IPS DF 6.9 (cell line): ENCODE data around the gene GABPB1.

Experiments
- DNase-seq: peaks from one replicate; pipeline ENCODE4 v3.0.0-alpha.2; 2013; ENCODE audit warnings: low read depth, low spot score
- H3K27ac ChIP-seq: one replicate; pipeline ENCODE4 v1.5.1; 2013; ENCODE audit warnings: low read length, control low read depth
- H3K27me3 ChIP-seq: 2 replicates; pipeline ENCODE4 v1.6.1; 2013; ENCODE audit warnings: mild to moderate bottlenecking, low read length; ENCODE audit not compliant: control insufficient read depth, insufficient read depth
- H3K36me3 ChIP-seq: 2 replicates; pipeline ENCODE4 v1.6.1; 2013; ENCODE audit warnings: low read length; ENCODE audit not compliant: control insufficient read depth, insufficient read depth
- H3K4me1 ChIP-seq: 2 replicates; pipeline ENCODE4 v1.6.1; 2013; ENCODE audit warnings: low read length; ENCODE audit not compliant: control insufficient read depth, insufficient read depth
- H3K4me3 ChIP-seq: 2 replicates; pipeline ENCODE4 v1.5.1; 2013; ENCODE audit warnings: mild to moderate bottlenecking, low read length
- H3K9me3 ChIP-seq: 2 replicates; pipeline ENCODE4 v1.6.1; 2013; ENCODE audit warnings: low read length, inconsistent platforms; ENCODE audit not compliant: control insufficient read depth, insufficient read depth
- WGBS: extraction: QIAGEN DNeasy Blood & Tissue Kit; methylation state at CpG from one replicate; pipeline ENCODE4 v1.1.7; 2013; ENCODE audit warnings: mixed read lengths, missing lambda C conversion rate; ENCODE audit not compliant: insufficient read length, insufficient coverage; 5-methylcytosine and 5-hydroxymethylcytosine counted together

The GABPB1 gene

GRCh38 chr15:50246631-50247030 is 108.4 kb downstream of the GABPB1 start:
- Histone ChIP-seq H3K27me3 (no peaks in the 10 kb centered on the region), H3K9me3 (no peaks in the 10 kb centered on the region), H3K36me3 (no peaks in the 10 kb centered on the region), H3K4me1 (no peaks in the 10 kb centered on the region), H3K4me3 (no peak overlapping the region), H3K27ac (no peak overlapping the region)
- no CpG with 5 or more reads among the region's 2 CpGs for WGBS
- DNase-seq, result no peak

- WGBS, result no CpG with 5 or more reads among the region's 2 CpGs
- H3K9me3 ChIP-seq, result no peaks in the 10 kb centered on the region
Measured at GRCh38 chr15:50244959-50245624, 109.9 kb downstream of the GABPB1 start.

GRCh38 chr15:50244153-50244552 is 110.8 kb downstream of the GABPB1 start:
- Histone ChIP-seq H3K4me1 (no peaks in the 10 kb centered on the region), H3K27ac (no peak overlapping the region)
- no CpG with 5 or more reads among the region's 1 CpG for WGBS

More at GRCh38 chr15:50244959-50245624, 109.9 kb downstream of the GABPB1 start:
- no peaks in the 10 kb centered on the region for H3K27me3 ChIP-seq
- H3K4me3 ChIP-seq, result no peak overlapping the region
- no peaks in the 10 kb centered on the region for H3K36me3 ChIP-seq
- no peak for DNase-seq
- no peaks in the 10 kb centered on the region for H3K4me1 ChIP-seq
- no peak overlapping the region for H3K27ac ChIP-seq

GRCh38 chr15:50241684-50242450 is 113.1 kb downstream of the GABPB1 start:
- DNase-seq, result no peak

More at GRCh38 chr15:50244153-50244552, 110.8 kb downstream of the GABPB1 start:
- H3K27me3 ChIP-seq, result no peaks in the 10 kb centered on the region
- H3K9me3 ChIP-seq, result no peaks in the 10 kb centered on the region
- DNase-seq, result no peak
- no peaks in the 10 kb centered on the region for H3K36me3 ChIP-seq
- H3K4me3 ChIP-seq, result no peak overlapping the region

GRCh38 chr15:50238255-50238654 is 116.7 kb downstream of the GABPB1 start:
- Histone ChIP-seq H3K4me1 (no peaks in the 10 kb centered on the region), H3K36me3 (no peaks in the 10 kb centered on the region), H3K9me3 (no peaks in the 10 kb centered on the region), H3K4me3 (no peak overlapping the region), H3K27ac (no peak overlapping the region), H3K27me3 (no peaks in the 10 kb centered on the region)
- no peak for DNase-seq
- no CpG with 5 or more reads among the region's 2 CpGs for WGBS

More at GRCh38 chr15:50241684-50242450, 113.1 kb downstream of the GABPB1 start:
- Histone ChIP-seq H3K36me3 (no peaks in the 10 kb centered on the region), H3K4me1 (no peaks in the 10 kb centered on the region), H3K27ac (no peak overlapping the region), H3K9me3 (no peaks in the 10 kb centered on the region), H3K27me3 (no peaks in the 10 kb centered on the region), H3K4me3 (no peak overlapping the region)
- no CpG with 5 or more reads among the region's 5 CpGs for WGBS

GRCh38 chr15:50236433-50236832 is 118.6 kb downstream of the GABPB1 start:
- H3K27ac ChIP-seq, result no peak overlapping the region
- H3K36me3 ChIP-seq, result no peaks in the 10 kb centered on the region
- DNase-seq, result no peak
- no peaks in the 10 kb centered on the region for H3K27me3 ChIP-seq
- H3K9me3 ChIP-seq, result no peaks in the 10 kb centered on the region
- H3K4me3 ChIP-seq, result no peak overlapping the region
- no peaks in the 10 kb centered on the region for H3K4me1 ChIP-seq
- WGBS, result no CpG with 5 or more reads among the region's 9 CpGs

- WGBS, result no CpG with 5 or more reads among the region's 1 CpG
- no peaks in the 10 kb centered on the region for H3K4me1 ChIP-seq
- no peak overlapping the region for H3K27ac ChIP-seq
- no peaks in the 10 kb centered on the region for H3K9me3 ChIP-seq
- DNase-seq, result no peak
- no peak overlapping the region for H3K4me3 ChIP-seq
- H3K27me3 ChIP-seq, result no peaks in the 10 kb centered on the region
- no peaks in the 10 kb centered on the region for H3K36me3 ChIP-seq
Measured at GRCh38 chr15:50235794-50236193, 119.2 kb downstream of the GABPB1 start.

GRCh38 chr15:50234764-50235163 is 120.2 kb downstream of the GABPB1 start:
- WGBS, result no CpG with 5 or more reads among the region's 2 CpGs
- no peaks in the 10 kb centered on the region for H3K9me3 ChIP-seq
- no peak overlapping the region for H3K4me3 ChIP-seq
- no peak for DNase-seq
- H3K4me1 ChIP-seq, result no peaks in the 10 kb centered on the region
- H3K36me3 ChIP-seq, result no peaks in the 10 kb centered on the region
- H3K27ac ChIP-seq, result no peak overlapping the region
- H3K27me3 ChIP-seq, result no peaks in the 10 kb centered on the region

GRCh38 chr15:50233192-50233736 is 121.7 kb downstream of the GABPB1 start:
- no peaks in the 10 kb centered on the region for H3K4me1 ChIP-seq

GRCh38 chr15:50232791-50233190 is 122.2 kb downstream of the GABPB1 start:
- Histone ChIP-seq H3K9me3 (no peaks in the 10 kb centered on the region), H3K27me3 (no peaks in the 10 kb centered on the region), H3K36me3 (no peaks in the 10 kb centered on the region), H3K27ac (no peak overlapping the region), H3K4me1 (no peaks in the 10 kb centered on the region), H3K4me3 (no peak overlapping the region)
- no CpG with 5 or more reads among the region's 2 CpGs for WGBS
- DNase-seq, result no peak

More at GRCh38 chr15:50233192-50233736, 121.7 kb downstream of the GABPB1 start:
- no peaks in the 10 kb centered on the region for H3K36me3 ChIP-seq
- no peak for DNase-seq
- no peaks in the 10 kb centered on the region for H3K27me3 ChIP-seq
- no peak overlapping the region for H3K4me3 ChIP-seq
- no peaks in the 10 kb centered on the region for H3K9me3 ChIP-seq
- H3K27ac ChIP-seq, result no peak overlapping the region
